Measurements from ENCODE around the gene ZNF789. TPM values are rescaled to one million over a fixed set of nuclear protein-coding genes. Genes with fewer than 3 reads are reported as not detected.
A peak's percentile ranks its signal among the peaks of the same experiment; 100 is the strongest.

Gene ZNF789
- total RNA-seq, 5 donors from 2014 or later (not counting 1 experiment from before 2014, with no cell fraction given), result 17.0 to 24.8 (median 19.7) TPM

DNA sequence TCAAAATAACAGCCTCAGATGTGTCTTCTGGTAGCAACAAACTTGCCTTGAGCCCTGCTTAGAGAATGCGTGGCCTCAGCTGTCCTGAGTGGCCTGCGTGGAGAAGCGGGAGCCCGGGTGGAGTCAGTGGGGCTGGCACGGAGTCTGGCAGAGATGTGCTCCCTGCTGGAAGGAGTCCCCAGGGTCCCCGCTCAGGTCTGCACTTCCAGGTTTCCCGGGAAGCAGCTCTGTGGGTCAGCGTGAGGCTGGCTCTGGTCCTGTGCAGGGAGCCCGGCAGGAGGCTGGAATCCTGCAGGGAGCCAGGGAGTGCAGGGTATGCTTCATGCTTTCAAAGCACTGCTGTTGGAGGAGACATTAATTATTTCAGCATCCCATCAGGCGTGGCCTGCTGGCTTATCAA lies 23.8 kb upstream of the ZNF789 start:
- DNase-seq (no peak), ATAC-seq (replicated peaks in 1 of 4) (no peak)
- no peak overlapping the region for H3K27ac ChIP-seq (ENCODE audit: low read length)
- Mint-ChIP-seq H3K27ac (no peak overlapping the region), H3K36me3 (peaks cover 26% of the 10 kb centered on the region), H3K9me3 (no peaks in the 10 kb centered on the region), H3K27me3 (no peaks in the 10 kb centered on the region), H3K4me3 (no peak overlapping the region), H3K4me1 (peaks cover 0 to 2% (median 0%) of the 10 kb centered on the region in 3 donors)
- ChIA-PET POLR2A (no interaction called here), CTCF (interaction anchor here in 1 of 2 donors (0.6 kb wide), 1 partner anchor 1187 kb away, joined by 5 read pairs; no protein-coding TSS in a partner anchor)
- 97% methylated on average over 9 of the region's 10 CpGs for WGBS (ENCODE audit: insufficient coverage)
- no peaks in the 10 kb centered on the region for H3K9me3 ChIP-seq
- H3K4me1 ChIP-seq (ENCODE audit: control insufficient read depth in 1 of 2, extremely low read depth in 1 of 2, insufficient read depth in 2 of 2, low read length in 2 of 2), result no peaks in the 10 kb centered on the region
- no peaks in the 10 kb centered on the region for H3K27me3 ChIP-seq (replicated peaks in 1 of 2; ENCODE audit: control insufficient read depth in 2 of 2, extremely low read depth in 1 of 2, insufficient read depth in 2 of 2, low read length in 1 of 2)
- peaks cover 29 to 73% of the 10 kb centered on the region in 2 donors for H3K36me3 ChIP-seq (ENCODE audit: control insufficient read depth in 2 of 2, extremely low read depth in 1 of 2, insufficient read depth in 1 of 2, low read length in 1 of 2)
- H3K4me3 ChIP-seq (ENCODE audit: control insufficient read depth in 1 of 2, extremely low read depth in 1 of 2, low read length in 1 of 2), result no peak overlapping the region

DNA sequence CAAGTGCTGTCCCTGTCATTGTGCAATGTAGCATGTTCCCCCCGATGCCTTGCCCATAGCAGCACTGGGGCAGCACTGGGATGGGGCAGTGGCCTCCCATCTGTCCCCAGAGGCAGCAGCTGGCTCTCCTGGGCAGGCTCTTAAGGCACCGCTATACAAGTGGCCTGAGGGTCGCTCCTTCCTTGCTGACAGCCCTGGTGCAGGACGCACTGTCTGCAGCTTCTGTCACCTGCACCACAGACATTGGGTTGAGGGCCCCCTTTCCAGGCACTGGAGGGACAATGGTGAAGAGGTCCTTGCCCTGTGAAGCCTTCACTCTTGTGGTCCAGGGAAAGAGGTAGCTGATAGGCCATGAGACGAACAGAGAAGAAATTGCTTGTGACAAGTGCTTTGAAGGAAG lies 23.4 kb upstream of the ZNF789 start:
- Histone ChIP-seq H3K36me3 (ENCODE audit: control insufficient read depth in 2 of 2, extremely low read depth in 1 of 2, insufficient read depth in 1 of 2, low read length in 1 of 2) (peaks cover 33 to 75% of the 10 kb centered on the region in 2 donors), H3K27me3 (replicated peaks in 1 of 2; ENCODE audit: control insufficient read depth in 2 of 2, extremely low read depth in 1 of 2, insufficient read depth in 2 of 2, low read length in 1 of 2) (no peaks in the 10 kb centered on the region), H3K9me3 (no peaks in the 10 kb centered on the region), H3K27ac (ENCODE audit: low read length) (no peak overlapping the region), H3K4me1 (ENCODE audit: control insufficient read depth in 1 of 2, extremely low read depth in 1 of 2, insufficient read depth in 2 of 2, low read length in 2 of 2) (no peaks in the 10 kb centered on the region), H3K4me3 (ENCODE audit: control insufficient read depth in 1 of 2, extremely low read depth in 1 of 2, low read length in 1 of 2) (no peak overlapping the region)
- Mint-ChIP-seq H3K4me1 (peaks cover 0 to 2% (median 0%) of the 10 kb centered on the region in 3 donors), H3K36me3 (peaks cover 30% of the 10 kb centered on the region), H3K27ac (no peak overlapping the region), H3K27me3 (no peaks in the 10 kb centered on the region), H3K9me3 (no peaks in the 10 kb centered on the region), H3K4me3 (no peak overlapping the region)
- 98% methylated on average over 3 of the region's 5 CpGs for WGBS (ENCODE audit: insufficient coverage)
- POLR2A ChIA-PET, result no interaction called here
- ATAC-seq (replicated peaks in 1 of 4) (no peak), DNase-seq (no peak)
- CTCF ChIA-PET, result interaction anchor here in 1 of 2 donors (0.6 kb wide), 1 partner anchor 1187 kb away, joined by 5 read pairs; no protein-coding TSS in a partner anchor

DNA sequence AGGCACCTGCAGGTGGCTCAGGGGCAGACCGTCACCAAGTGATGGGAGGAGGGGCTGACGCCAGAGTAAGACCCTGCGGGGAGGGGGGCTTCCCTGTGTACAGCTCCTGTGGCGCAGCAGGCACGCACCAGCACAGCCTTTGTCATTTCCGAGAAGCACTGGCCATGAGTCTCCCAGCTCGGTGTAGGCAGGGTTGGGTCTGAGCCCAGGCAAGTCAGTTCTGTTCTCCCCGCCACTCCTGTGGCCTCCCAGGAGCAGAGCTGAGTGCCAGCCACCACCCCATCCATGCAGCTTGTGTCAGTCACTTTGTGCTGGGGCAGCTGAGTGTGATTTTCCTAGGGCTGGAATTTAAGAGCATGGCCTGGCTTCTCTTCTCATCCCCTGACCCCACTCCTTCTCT lies 20.8 kb upstream of the ZNF789 start:
- Mint-ChIP-seq H3K27ac (no peak overlapping the region), H3K4me3 (no peak overlapping the region), H3K36me3 (peaks cover 22% of the 10 kb centered on the region), H3K4me1 (no peaks in the 10 kb centered on the region), H3K27me3 (no peaks in the 10 kb centered on the region), H3K9me3 (no peaks in the 10 kb centered on the region)
- H3K4me3 ChIP-seq (ENCODE audit: control insufficient read depth in 1 of 2, extremely low read depth in 1 of 2, low read length in 1 of 2), result no peak overlapping the region
- H3K27ac ChIP-seq (ENCODE audit: low read length), result no peak overlapping the region
- ChIA-PET CTCF (no interaction called here), POLR2A (no interaction called here)
- ATAC-seq (replicated peaks in 1 of 4) (no peak), DNase-seq (no peak)
- no peaks in the 10 kb centered on the region for H3K27me3 ChIP-seq (replicated peaks in 1 of 2; ENCODE audit: control insufficient read depth in 2 of 2, extremely low read depth in 1 of 2, insufficient read depth in 2 of 2, low read length in 1 of 2)
- peaks cover 41 to 79% of the 10 kb centered on the region in 2 donors for H3K36me3 ChIP-seq (ENCODE audit: control insufficient read depth in 2 of 2, extremely low read depth in 1 of 2, insufficient read depth in 1 of 2, low read length in 1 of 2)
- 97% methylated on average over 8 of the region's 8 CpGs for WGBS (ENCODE audit: insufficient coverage)
- no peaks in the 10 kb centered on the region for H3K4me1 ChIP-seq (ENCODE audit: control insufficient read depth in 1 of 2, extremely low read depth in 1 of 2, insufficient read depth in 2 of 2, low read length in 2 of 2)
- no peaks in the 10 kb centered on the region for H3K9me3 ChIP-seq

DNA sequence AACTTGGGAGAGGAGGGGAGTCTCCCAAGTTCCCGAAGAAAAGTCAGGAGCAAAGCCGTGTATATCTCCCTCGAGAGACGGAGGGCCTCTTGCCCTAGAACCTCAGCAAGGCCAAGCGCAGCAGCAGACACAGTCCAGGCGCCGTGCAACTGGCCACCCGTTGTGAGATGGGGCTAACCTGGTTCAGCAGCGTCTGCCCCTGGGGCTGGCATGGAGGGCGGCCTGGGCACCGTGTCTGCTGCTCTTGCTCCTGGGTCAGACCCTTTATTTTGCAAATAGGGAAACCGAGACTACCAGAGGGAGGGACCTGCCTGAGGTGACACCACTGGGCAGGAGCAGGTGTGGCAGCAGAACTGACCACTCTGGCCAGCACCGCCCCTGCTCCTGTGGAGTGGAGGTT lies 20.1 kb upstream of the ZNF789 start:
- no peak overlapping the region for H3K27ac Mint-ChIP-seq
- ChIA-PET CTCF (no interaction called here), POLR2A (no interaction called here)
- H3K4me1 Mint-ChIP-seq, result no peaks in the 10 kb centered on the region
- no peaks in the 10 kb centered on the region for H3K27me3 Mint-ChIP-seq
- no peak for DNase-seq
- ATAC-seq (replicated peaks in 1 of 4), result no peak
- Histone ChIP-seq H3K9me3 (no peaks in the 10 kb centered on the region), H3K36me3 (ENCODE audit: control insufficient read depth in 2 of 2, extremely low read depth in 1 of 2, insufficient read depth in 1 of 2, low read length in 1 of 2) (peaks cover 42 to 83% of the 10 kb centered on the region in 2 donors), H3K27ac (ENCODE audit: low read length) (no peak overlapping the region), H3K27me3 (replicated peaks in 1 of 2; ENCODE audit: control insufficient read depth in 2 of 2, extremely low read depth in 1 of 2, insufficient read depth in 2 of 2, low read length in 1 of 2) (no peaks in the 10 kb centered on the region), H3K4me1 (ENCODE audit: control insufficient read depth in 1 of 2, extremely low read depth in 1 of 2, insufficient read depth in 2 of 2, low read length in 2 of 2) (no peaks in the 10 kb centered on the region), H3K4me3 (ENCODE audit: control insufficient read depth in 1 of 2, extremely low read depth in 1 of 2, low read length in 1 of 2) (no peak overlapping the region)
- H3K4me3 Mint-ChIP-seq, result no peak overlapping the region
- H3K9me3 Mint-ChIP-seq, result no peaks in the 10 kb centered on the region
- 97% methylated on average over 13 of the region's 13 CpGs for WGBS (ENCODE audit: insufficient coverage)
- H3K36me3 Mint-ChIP-seq, result peaks cover 24% of the 10 kb centered on the region

DNA sequence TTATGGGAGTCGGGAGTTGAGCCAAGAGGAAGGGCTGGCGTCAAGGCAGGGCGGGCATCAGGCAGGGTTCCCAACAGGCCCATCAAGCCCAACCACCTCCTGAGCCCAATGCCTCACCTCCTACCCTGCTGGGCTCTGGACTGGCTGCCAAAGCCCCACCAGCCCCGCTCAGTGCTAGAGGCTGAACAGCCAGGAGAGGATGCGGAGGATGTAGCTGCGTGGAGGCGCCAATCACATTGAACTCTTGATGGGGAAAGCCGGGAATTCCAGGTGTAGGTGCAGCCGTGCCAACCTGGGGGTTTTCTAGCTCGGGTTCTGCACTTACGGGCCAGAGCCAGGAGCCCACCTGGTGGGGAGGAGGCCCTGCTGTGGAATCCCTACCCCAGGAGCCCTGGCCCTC lies 19.6 kb upstream of the ZNF789 start:
- no peaks in the 10 kb centered on the region for H3K27me3 Mint-ChIP-seq
- 93% methylated on average over 8 of the region's 11 CpGs for WGBS (ENCODE audit: insufficient coverage)
- DNase-seq, result no peak
- H3K9me3 Mint-ChIP-seq, result no peaks in the 10 kb centered on the region
- Histone ChIP-seq H3K4me1 (ENCODE audit: control insufficient read depth in 1 of 2, extremely low read depth in 1 of 2, insufficient read depth in 2 of 2, low read length in 2 of 2) (no peaks in the 10 kb centered on the region), H3K27me3 (replicated peaks in 1 of 2; ENCODE audit: control insufficient read depth in 2 of 2, extremely low read depth in 1 of 2, insufficient read depth in 2 of 2, low read length in 1 of 2) (no peaks in the 10 kb centered on the region), H3K27ac (ENCODE audit: low read length) (no peak overlapping the region), H3K36me3 (ENCODE audit: control insufficient read depth in 2 of 2, extremely low read depth in 1 of 2, insufficient read depth in 1 of 2, low read length in 1 of 2) (peaks cover 41 to 83% of the 10 kb centered on the region in 2 donors), H3K4me3 (ENCODE audit: control insufficient read depth in 1 of 2, extremely low read depth in 1 of 2, low read length in 1 of 2) (no peak overlapping the region), H3K9me3 (no peaks in the 10 kb centered on the region)
- H3K36me3 Mint-ChIP-seq, result peaks cover 24% of the 10 kb centered on the region
- no peaks in the 10 kb centered on the region for H3K4me1 Mint-ChIP-seq
- ChIA-PET POLR2A (no interaction called here), CTCF (interaction anchor here in 1 of 2 donors (0.6 kb wide), 1 partner anchor 516 kb away, joined by 3 read pairs; no protein-coding TSS in a partner anchor)
- no peak overlapping the region for H3K27ac Mint-ChIP-seq
- H3K4me3 Mint-ChIP-seq, result no peak overlapping the region
- no peak for ATAC-seq (replicated peaks in 1 of 4)

DNA sequence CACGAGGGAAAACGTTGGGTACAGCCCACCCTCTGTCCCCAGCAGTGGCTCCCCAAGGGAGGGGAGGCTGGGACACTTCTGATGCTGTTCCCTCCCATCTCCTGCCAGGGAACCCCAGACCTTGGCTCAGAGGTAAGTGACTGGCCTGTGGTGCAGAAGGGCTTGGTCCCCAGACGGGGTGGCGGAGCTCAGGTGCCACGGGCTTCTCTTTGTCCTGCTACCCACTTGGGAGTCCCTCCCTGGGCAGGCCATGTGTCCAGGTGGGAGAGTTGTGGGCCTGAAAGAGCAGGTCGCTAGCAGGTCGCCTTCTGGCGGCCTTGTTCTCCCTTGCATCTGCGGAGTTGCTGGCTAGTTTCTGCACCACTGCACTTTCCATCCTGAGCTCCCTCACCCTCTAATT lies 16.8 kb upstream of the ZNF789 start:
- Histone ChIP-seq H3K4me1 (ENCODE audit: control insufficient read depth in 1 of 2, extremely low read depth in 1 of 2, insufficient read depth in 2 of 2, low read length in 2 of 2) (peaks cover 0 to 4% of the 10 kb centered on the region in 2 experiments), H3K36me3 (ENCODE audit: control insufficient read depth in 2 of 2, extremely low read depth in 1 of 2, insufficient read depth in 1 of 2, low read length in 1 of 2) (peaks cover 39 to 75% of the 10 kb centered on the region in 2 donors), H3K4me3 (ENCODE audit: control insufficient read depth in 1 of 2, extremely low read depth in 1 of 2, low read length in 1 of 2) (no peak overlapping the region), H3K27ac (ENCODE audit: low read length) (no peak overlapping the region), H3K9me3 (no peaks in the 10 kb centered on the region), H3K27me3 (replicated peaks in 1 of 2; ENCODE audit: control insufficient read depth in 2 of 2, extremely low read depth in 1 of 2, insufficient read depth in 2 of 2, low read length in 1 of 2) (no peaks in the 10 kb centered on the region)
- Mint-ChIP-seq H3K9me3 (no peaks in the 10 kb centered on the region), H3K27ac (no peak overlapping the region), H3K36me3 (peaks cover 27% of the 10 kb centered on the region), H3K4me1 (peaks cover 12 to 19% (median 14%) of the 10 kb centered on the region in 3 donors), H3K27me3 (no peaks in the 10 kb centered on the region), H3K4me3 (no peak overlapping the region)
- DNase-seq (no peak), ATAC-seq (replicated peaks in 1 of 4) (peak in 1 of 4 experiments; percentile 4)
- ChIA-PET POLR2A (no interaction called here), CTCF (no interaction called here)
- WGBS (ENCODE audit: insufficient coverage), result 86% methylated on average over 3 of the region's 9 CpGs

DNA sequence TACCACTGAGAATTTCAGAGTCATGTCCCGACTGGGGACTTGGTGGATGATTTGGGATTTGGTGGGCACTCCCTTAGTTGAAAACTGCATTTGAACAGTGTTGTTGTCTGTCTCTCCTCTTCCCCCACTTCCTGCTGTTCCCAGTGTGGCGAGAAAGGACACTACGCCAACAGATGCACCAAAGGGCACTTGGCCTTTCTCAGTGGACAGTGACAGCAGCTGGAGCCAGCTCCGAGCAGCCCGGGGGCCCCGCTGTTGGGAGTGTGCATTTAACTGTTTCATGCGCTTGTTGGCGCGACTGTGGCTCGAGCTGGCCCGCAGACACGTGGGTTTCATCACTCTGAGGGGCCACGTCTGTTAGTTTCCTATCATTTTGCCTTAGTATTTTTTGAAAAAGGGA lies 16.4 kb upstream of the ZNF789 start:
- WGBS (ENCODE audit: insufficient coverage), result 90% methylated on average over 8 of the region's 13 CpGs
- ChIA-PET CTCF (no interaction called here), POLR2A (no interaction called here)
- Histone ChIP-seq H3K27ac (ENCODE audit: low read length) (no peak overlapping the region), H3K4me1 (ENCODE audit: control insufficient read depth in 1 of 2, extremely low read depth in 1 of 2, insufficient read depth in 2 of 2, low read length in 2 of 2) (peaks cover 0 to 8% of the 10 kb centered on the region in 2 experiments), H3K4me3 (ENCODE audit: control insufficient read depth in 1 of 2, extremely low read depth in 1 of 2, low read length in 1 of 2) (no peak overlapping the region), H3K9me3 (no peaks in the 10 kb centered on the region), H3K27me3 (replicated peaks in 1 of 2; ENCODE audit: control insufficient read depth in 2 of 2, extremely low read depth in 1 of 2, insufficient read depth in 2 of 2, low read length in 1 of 2) (no peaks in the 10 kb centered on the region), H3K36me3 (ENCODE audit: control insufficient read depth in 2 of 2, extremely low read depth in 1 of 2, insufficient read depth in 1 of 2, low read length in 1 of 2) (peaks cover 40 to 72% of the 10 kb centered on the region in 2 donors)
- no peaks in the 10 kb centered on the region for H3K27me3 Mint-ChIP-seq
- peaks cover 12 to 23% (median 17%) of the 10 kb centered on the region in 3 donors for H3K4me1 Mint-ChIP-seq
- no peak overlapping the region for H3K4me3 Mint-ChIP-seq
- peaks cover 25% of the 10 kb centered on the region for H3K36me3 Mint-ChIP-seq
- no peaks in the 10 kb centered on the region for H3K9me3 Mint-ChIP-seq
- DNase-seq, result no peak
- no peak overlapping the region for H3K27ac Mint-ChIP-seq
- no peak for ATAC-seq (replicated peaks in 1 of 4)

Measured in T-cell (primary cell).